GM23338 (cell line): Measurements from ENCODE around the gene NTN4. TPM values are rescaled to one million over a fixed set of nuclear protein-coding genes. Genes with fewer than 3 reads are reported as not detected.

Source experiments
- ATAC-seq: fragments of 200-7000 bp; cut with Tn5 transposase; 3 replicates; pipeline ENCODE4 v1.9.1; 2020
- DNase-seq: peaks from one replicate; pipeline ENCODE4 v3.0.0-alpha.2; 2015; ENCODE audit warnings: low spot score
- H2AFZ ChIP-seq: fragments of 200-600 bp; sonication (generic); 2 replicates; pipeline ENCODE4 v1.8.0; 2016; ENCODE audit warnings: antibody characterized with exemption, mild to moderate bottlenecking, moderate library complexity
- H3F3A ChIP-seq: fragments of 200-600 bp; sonication (generic); replicated peaks from 2 replicates; pipeline ENCODE4 v1.8.0; 2017; ENCODE audit warnings: antibody characterized with exemption, mixed run types, low read depth
- H3K27ac ChIP-seq: fragments of 200-600 bp; sonication (generic); 2 replicates; pipeline ENCODE4 v1.6.1; 2016; ENCODE audit warnings: low read depth
- H3K27me3 ChIP-seq: fragments of 200-600 bp; sonication (generic); 2 replicates; pipeline ENCODE4 v1.8.0; 2016; ENCODE audit warnings: mild to moderate bottlenecking, mixed run types, moderate library complexity; ENCODE audit not compliant: insufficient read depth
- H3K36me3 ChIP-seq: fragments of 200-600 bp; sonication (generic); 2 replicates; pipeline ENCODE4 v1.8.0; 2016; ENCODE audit warnings: mild to moderate bottlenecking; ENCODE audit not compliant: insufficient read depth
- H3K4me1 ChIP-seq: fragments of 200-600 bp; sonication (generic); 2 replicates; pipeline ENCODE4 v1.8.0; 2016; ENCODE audit warnings: mild to moderate bottlenecking, moderate library complexity; ENCODE audit not compliant: insufficient read depth
- H3K4me2 ChIP-seq: fragments of 200-600 bp; sonication (generic); 2 replicates; pipeline ENCODE4 v1.7.1; 2017; ENCODE audit warnings: mixed run types
- H3K4me3 ChIP-seq: fragments of 200-600 bp; sonication (generic); 2 replicates; pipeline ENCODE4 v1.6.1; 2016; ENCODE audit warnings: mixed run types
- H3K79me2 ChIP-seq: fragments of 200-600 bp; sonication (generic); replicated peaks from 2 replicates; pipeline ENCODE4 v1.8.0; 2017; ENCODE audit warnings: mild to moderate bottlenecking; ENCODE audit not compliant: insufficient read depth
- H3K9me2 ChIP-seq: fragments of 200-600 bp; sonication (generic); 2 replicates; pipeline ENCODE4 v1.8.0; 2017; ENCODE audit not compliant: insufficient read depth
- H4K20me1 ChIP-seq: fragments of 200-600 bp; sonication (generic); replicated peaks from 2 replicates; pipeline ENCODE4 v1.8.0; 2017; ENCODE audit warnings: mild to moderate bottlenecking; ENCODE audit not compliant: insufficient read depth
- H3K27ac Mint-ChIP-seq: 2 replicates; pipeline ENCODE4 v1.8.0; 2020; ENCODE audit warnings: inconsistent platforms, mild to moderate bottlenecking, moderate library complexity, mixed read lengths
- H3K27me3 Mint-ChIP-seq: 3 replicates; pipeline ENCODE4 v1.8.0; 2022; ENCODE audit warnings: low read depth, mild to moderate bottlenecking, moderate library complexity, mixed read lengths, inconsistent platforms; ENCODE audit not compliant: insufficient read depth, poor library complexity
- H3K36me3 Mint-ChIP-seq: 3 replicates; pipeline ENCODE4 v1.8.0; 2021; ENCODE audit warnings: low read depth, mild to moderate bottlenecking, inconsistent platforms, moderate library complexity, mixed read lengths
- H3K4me1 Mint-ChIP-seq: 3 replicates; pipeline ENCODE4 v1.8.0; 2020; ENCODE audit warnings: mild to moderate bottlenecking, inconsistent platforms, mixed read lengths
- H3K4me3 Mint-ChIP-seq: 3 replicates; pipeline ENCODE4 v1.8.0; 2021; ENCODE audit warnings: moderate library complexity, mild to moderate bottlenecking, inconsistent platforms, mixed read lengths
- H3K9me3 Mint-ChIP-seq: 3 replicates; pipeline ENCODE4 v1.8.0; 2020; ENCODE audit warnings: moderate library complexity, mild to moderate bottlenecking, inconsistent platforms, mixed read lengths
- CREB1 ChIP-seq: fragments of 250-450 bp; sonication (Bioruptor Pico); IDR thresholded peaks from 2 replicates; pipeline ENCODE4 v1.5.0; 2020; ENCODE audit warnings: low read depth, mild to moderate bottlenecking, moderate library complexity
- EZH2 ChIP-seq: fragments of 200-600 bp; sonication (generic); IDR thresholded peaks from one replicate; pipeline ENCODE4 v1.8.0; 2017; ENCODE audit warnings: antibody characterized with exemption, mild to moderate bottlenecking, low read depth; ENCODE audit not compliant: unreplicated experiment
- JUNB ChIP-seq: IDR thresholded peaks from one replicate; pipeline ENCODE4 v1.6.1; 2016; ENCODE audit warnings: antibody characterized with exemption; ENCODE audit not compliant: unreplicated experiment
- NANOG ChIP-seq: IDR thresholded peaks from 2 replicates; pipeline ENCODE4 v1.6.1; 2016; ENCODE audit warnings: antibody characterized with exemption, borderline replicate concordance
- POLR2AphosphoS5 ChIP-seq: IDR thresholded peaks from 2 replicates; pipeline ENCODE4 v1.6.1; 2016; ENCODE audit warnings: antibody characterized with exemption, low read depth
- STAT1 ChIP-seq: IDR thresholded peaks from one replicate; pipeline ENCODE4 v1.6.1; 2016; ENCODE audit warnings: antibody characterized with exemption; ENCODE audit not compliant: unreplicated experiment
- ZNF114 ChIP-seq: fragments of 250-450 bp; sonication (Bioruptor Pico); IDR thresholded peaks from 2 replicates; pipeline ENCODE4 v1.5.0; 2020; ENCODE audit warnings: mild to moderate bottlenecking, moderate library complexity
- ZNF331 ChIP-seq: fragments of 250-450 bp; sonication (Bioruptor Pico); IDR thresholded peaks from 2 replicates; pipeline ENCODE4 v1.5.0; 2020; ENCODE audit warnings: low read depth, mild to moderate bottlenecking, moderate library complexity
- ZNF462 ChIP-seq: fragments of 250-450 bp; sonication (Bioruptor Pico); IDR thresholded peaks from 2 replicates; pipeline ENCODE4 v1.5.0; 2020; ENCODE audit warnings: mild to moderate bottlenecking, moderate library complexity
- polyA plus RNA-seq: library from polyadenylated mRNA; unstranded; fragments of >200 nt; fragmentation: Nextera tagmentation; extraction: Ambion mirVana; gene quantifications from 2 replicates; pipeline ENCODE4 v1.2.1, GENCODE V29; 2016
- total RNA-seq: library from RNA; depleted of rRNA; stranded (reverse); fragments of >200 nt; shearing (Covaris generic); gene quantifications from 2 replicates; pipeline ENCODE4 v1.2.3, GENCODE V29; 2014
- TF ChIP-seq, protein P1 (sequence below): IDR thresholded peaks from 2 replicates; pipeline ENCODE4 v1.6.1; 2016; ENCODE audit warnings: antibody characterized with exemption
- TF ChIP-seq, protein P2 (sequence below), 2 experiments: fragments of 200-600 bp in 1 of 2; sonication (generic) in 1 of 2; conservative IDR thresholded peaks; 2 replicates each; pipeline versions ENCODE4 v1.5.1 to v1.6.1; 2016 to 2017; ENCODE audit warnings: antibody characterized with exemption in 2 of 2, low read depth in 2 of 2, mild to moderate bottlenecking in 2 of 2, moderate library complexity in 1 of 2

The NTN4 gene
- total and polyA plus RNA-seq, 2 experiments from 2014 or later = 1.5 to 3.8 TPM

DNA sequence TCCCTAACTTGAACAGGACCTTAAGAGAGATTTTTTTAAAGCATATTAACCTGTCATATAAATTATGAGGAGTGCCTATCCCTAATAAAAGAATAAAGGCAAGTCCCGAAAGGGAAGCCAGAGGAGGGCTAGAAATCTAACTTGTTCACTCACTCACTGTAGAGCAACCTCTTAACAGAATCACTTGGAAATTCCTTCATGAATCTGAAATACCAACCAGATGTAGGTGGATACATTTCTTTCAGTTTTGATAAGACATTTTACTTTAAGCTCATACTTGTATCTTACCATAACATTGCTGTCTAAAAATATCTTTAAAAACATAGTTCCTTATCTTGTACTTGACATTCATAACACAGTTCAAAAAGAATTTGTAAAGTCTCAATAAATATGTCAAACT is 25.7 kb downstream of the NTN4 start:
- H3K36me3 ChIP-seq = no peaks in the 10 kb centered on the region
- no peaks in the 10 kb centered on the region for H3F3A ChIP-seq
- no peak overlapping the region for H3K27ac ChIP-seq
- H3K36me3 Mint-ChIP-seq = no peaks in the 10 kb centered on the region
- no peaks in the 10 kb centered on the region for H4K20me1 ChIP-seq
- DNase-seq = no peak
- TF ChIP-seq, protein P1, sequence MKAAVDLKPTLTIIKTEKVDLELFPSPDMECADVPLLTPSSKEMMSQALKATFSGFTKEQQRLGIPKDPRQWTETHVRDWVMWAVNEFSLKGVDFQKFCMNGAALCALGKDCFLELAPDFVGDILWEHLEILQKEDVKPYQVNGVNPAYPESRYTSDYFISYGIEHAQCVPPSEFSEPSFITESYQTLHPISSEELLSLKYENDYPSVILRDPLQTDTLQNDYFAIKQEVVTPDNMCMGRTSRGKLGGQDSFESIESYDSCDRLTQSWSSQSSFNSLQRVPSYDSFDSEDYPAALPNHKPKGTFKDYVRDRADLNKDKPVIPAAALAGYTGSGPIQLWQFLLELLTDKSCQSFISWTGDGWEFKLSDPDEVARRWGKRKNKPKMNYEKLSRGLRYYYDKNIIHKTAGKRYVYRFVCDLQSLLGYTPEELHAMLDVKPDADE = no peak
- TF ChIP-seq STAT1 (no peak), EZH2 (no peak), NANOG (no peak), CREB1 (no peak), JUNB (no peak)
- H3K4me1 Mint-ChIP-seq = peaks cover 7% of the 10 kb centered on the region; the same call in 1 of the 3 replicates
- no peak overlapping the region for H3K4me2 ChIP-seq
- no peak overlapping the region for H3K4me3 Mint-ChIP-seq
- ATAC-seq = no peak
- H3K4me3 ChIP-seq = no peak overlapping the region
- H3K9me2 ChIP-seq = no peaks in the 10 kb centered on the region
- peaks cover 12% of the 10 kb centered on the region; the same call in 1 of the 2 replicates for H3K4me1 ChIP-seq
- H3K27me3 Mint-ChIP-seq = peaks cover 2% of the 10 kb centered on the region
- no peaks in the 10 kb centered on the region for H3K79me2 ChIP-seq
- no peaks in the 10 kb centered on the region; the same call in 2 of the 3 replicates for H3K9me3 Mint-ChIP-seq
- no peaks in the 10 kb centered on the region for H3K27me3 ChIP-seq
- H3K27ac Mint-ChIP-seq = no peak overlapping the region
- no peak overlapping the region for H2AFZ ChIP-seq

DNA sequence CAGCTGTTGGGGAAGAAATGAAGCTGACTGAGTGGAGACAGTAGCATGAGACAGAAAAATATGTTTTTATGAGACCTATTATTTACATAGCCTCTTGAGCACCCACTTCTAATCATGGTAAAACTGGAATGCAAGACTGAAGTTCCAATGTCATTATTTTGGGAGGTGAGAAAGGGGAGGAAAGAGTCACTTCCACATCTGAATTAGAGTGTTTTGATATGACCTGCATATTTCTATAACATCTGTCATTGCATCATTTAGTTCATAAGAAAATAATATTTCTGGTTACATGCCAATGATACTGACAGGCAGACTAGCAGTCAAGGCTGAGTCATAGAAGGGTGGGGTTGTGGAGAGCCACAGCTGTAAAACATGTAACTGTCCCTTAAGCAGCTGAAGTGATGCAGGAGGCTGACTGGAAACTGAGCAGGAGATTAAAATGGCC is 26.7 kb downstream of the NTN4 start:
- Histone ChIP-seq H3K4me2 (no peak overlapping the region), H4K20me1 (no peaks in the 10 kb centered on the region), H2AFZ (no peak overlapping the region), H3K27me3 (no peaks in the 10 kb centered on the region), H3K79me2 (no peaks in the 10 kb centered on the region), H3K27ac (no peak overlapping the region), H3F3A (no peaks in the 10 kb centered on the region), H3K4me1 (peaks cover 12% of the 10 kb centered on the region; the same call in 1 of the 2 replicates), H3K4me3 (no peak overlapping the region), H3K36me3 (no peaks in the 10 kb centered on the region), H3K9me2 (no peaks in the 10 kb centered on the region)
- DNase-seq = no peak
- TF ChIP-seq, protein P2, sequence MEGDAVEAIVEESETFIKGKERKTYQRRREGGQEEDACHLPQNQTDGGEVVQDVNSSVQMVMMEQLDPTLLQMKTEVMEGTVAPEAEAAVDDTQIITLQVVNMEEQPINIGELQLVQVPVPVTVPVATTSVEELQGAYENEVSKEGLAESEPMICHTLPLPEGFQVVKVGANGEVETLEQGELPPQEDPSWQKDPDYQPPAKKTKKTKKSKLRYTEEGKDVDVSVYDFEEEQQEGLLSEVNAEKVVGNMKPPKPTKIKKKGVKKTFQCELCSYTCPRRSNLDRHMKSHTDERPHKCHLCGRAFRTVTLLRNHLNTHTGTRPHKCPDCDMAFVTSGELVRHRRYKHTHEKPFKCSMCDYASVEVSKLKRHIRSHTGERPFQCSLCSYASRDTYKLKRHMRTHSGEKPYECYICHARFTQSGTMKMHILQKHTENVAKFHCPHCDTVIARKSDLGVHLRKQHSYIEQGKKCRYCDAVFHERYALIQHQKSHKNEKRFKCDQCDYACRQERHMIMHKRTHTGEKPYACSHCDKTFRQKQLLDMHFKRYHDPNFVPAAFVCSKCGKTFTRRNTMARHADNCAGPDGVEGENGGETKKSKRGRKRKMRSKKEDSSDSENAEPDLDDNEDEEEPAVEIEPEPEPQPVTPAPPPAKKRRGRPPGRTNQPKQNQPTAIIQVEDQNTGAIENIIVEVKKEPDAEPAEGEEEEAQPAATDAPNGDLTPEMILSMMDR (conservative IDR thresholded peaks at IDR 0.05; ENCODE audit: low read depth in 2 of 2) = no peak
- TF ChIP-seq STAT1 = no peak
- no peak for TF ChIP-seq ZNF331 (CRISPR knock-in tag)
- TF ChIP-seq ZNF114 (CRISPR knock-in tag) = no peak
- no peak for TF ChIP-seq CREB1
- no peak for TF ChIP-seq POLR2AphosphoS5
- TF ChIP-seq ZNF462 (CRISPR knock-in tag) = no peak
- no peak for TF ChIP-seq EZH2
- H3K4me3 Mint-ChIP-seq = no peak overlapping the region
- no peaks in the 10 kb centered on the region for H3K27me3 Mint-ChIP-seq
- ATAC-seq = no peak
- H3K36me3 Mint-ChIP-seq = no peaks in the 10 kb centered on the region
- H3K4me1 Mint-ChIP-seq = peaks cover 3% of the 10 kb centered on the region; the same call in 1 of the 3 replicates
- no peaks in the 10 kb centered on the region for H3K9me3 Mint-ChIP-seq
- H3K27ac Mint-ChIP-seq = no peak overlapping the region
